ENCODE measurements around the gene FEZF2.

Gene FEZF2

GRCh38 chr3:62379321-62379798 is 6.0 kb upstream of the FEZF2 start (continued):
- TF ChIP-seq ZNF565 (CRISPR knock-in tag; conservative IDR thresholded peaks at IDR 0.05; ENCODE audit: low read depth) (no peak), CSRNP3 (CRISPR knock-in tag; IDR thresholded peaks at IDR 0.05) (no peak), GLIS3 (CRISPR knock-in tag; IDR thresholded peaks at IDR 0.05) (no peak), ARNTL (CRISPR knock-in tag; IDR thresholded peaks at IDR 0.05; ENCODE audit: borderline replicate concordance, low read depth) (no peak)

- ATAC-seq: no peak
Measured at GRCh38 chr3:62378921-62379320, 5.6 kb upstream of the FEZF2 start.

GRCh38 chr3:62378311-62378789 is 5.0 kb upstream of the FEZF2 start:
- ATAC-seq: peak; percentile 51
- TF ChIP-seq PATZ1 (CRISPR knock-in tag; IDR thresholded peaks at IDR 0.05; ENCODE audit: borderline replicate concordance): no peak
- no peak for TF ChIP-seq ISL1 (CRISPR knock-in tag; IDR thresholded peaks at IDR 0.05)
- no peak for TF ChIP-seq RARB (CRISPR knock-in tag; IDR thresholded peaks at IDR 0.05)
- no peak for TF ChIP-seq CREB5 (CRISPR knock-in tag; IDR thresholded peaks at IDR 0.05; ENCODE audit: low read depth)
- no peak for TF ChIP-seq CSDC2 (CRISPR knock-in tag; IDR thresholded peaks at IDR 0.05)
- TF ChIP-seq BACH2 (CRISPR knock-in tag; IDR thresholded peaks at IDR 0.05; ENCODE audit: borderline replicate concordance): no peak
- TF ChIP-seq PPARA (CRISPR knock-in tag; IDR thresholded peaks at IDR 0.05; ENCODE audit: borderline replicate concordance): no peak
- no peak for TF ChIP-seq POU6F1 (CRISPR knock-in tag; IDR thresholded peaks at IDR 0.05; ENCODE audit: borderline replicate concordance, low read depth)
- TF ChIP-seq ZC3H10 (CRISPR knock-in tag; IDR thresholded peaks at IDR 0.05): no peak
- no peak for TF ChIP-seq ZNF70 (CRISPR knock-in tag; IDR thresholded peaks at IDR 0.05)
- no peak for TF ChIP-seq ZNF8 (CRISPR knock-in tag; IDR thresholded peaks at IDR 0.05)
- TF ChIP-seq SNAI2 (CRISPR knock-in tag; IDR thresholded peaks at IDR 0.05): no peak
- TF ChIP-seq CSRNP3 (CRISPR knock-in tag; IDR thresholded peaks at IDR 0.05): no peak
- no peak for TF ChIP-seq ZFP30 (CRISPR knock-in tag; IDR thresholded peaks at IDR 0.05)
- TF ChIP-seq OSR1 (CRISPR knock-in tag; IDR thresholded peaks at IDR 0.05): no peak
- TF ChIP-seq TCF4 (CRISPR knock-in tag; IDR thresholded peaks at IDR 0.05; ENCODE audit: borderline replicate concordance): no peak
- no peak for TF ChIP-seq ARNTL (CRISPR knock-in tag; IDR thresholded peaks at IDR 0.05; ENCODE audit: borderline replicate concordance, low read depth)
- TF ChIP-seq TOX (CRISPR knock-in tag; IDR thresholded peaks at IDR 0.05; ENCODE audit: borderline replicate concordance): no peak

More at GRCh38 chr3:62378921-62379320, 5.6 kb upstream of the FEZF2 start:
- TF ChIP-seq PATZ1 (CRISPR knock-in tag; IDR thresholded peaks at IDR 0.05; ENCODE audit: borderline replicate concordance) (no peak), ISL1 (CRISPR knock-in tag; IDR thresholded peaks at IDR 0.05) (no peak), ZNF70 (CRISPR knock-in tag; IDR thresholded peaks at IDR 0.05) (no peak)
